ENCODE measurements around the gene ABCB8.
"Not testable (repeated sequence)": the region's sequence is repeated elsewhere in the genome, so short reads cannot be mapped to it uniquely, and the experiment has no call there.

Gene ABCB8

DNA sequence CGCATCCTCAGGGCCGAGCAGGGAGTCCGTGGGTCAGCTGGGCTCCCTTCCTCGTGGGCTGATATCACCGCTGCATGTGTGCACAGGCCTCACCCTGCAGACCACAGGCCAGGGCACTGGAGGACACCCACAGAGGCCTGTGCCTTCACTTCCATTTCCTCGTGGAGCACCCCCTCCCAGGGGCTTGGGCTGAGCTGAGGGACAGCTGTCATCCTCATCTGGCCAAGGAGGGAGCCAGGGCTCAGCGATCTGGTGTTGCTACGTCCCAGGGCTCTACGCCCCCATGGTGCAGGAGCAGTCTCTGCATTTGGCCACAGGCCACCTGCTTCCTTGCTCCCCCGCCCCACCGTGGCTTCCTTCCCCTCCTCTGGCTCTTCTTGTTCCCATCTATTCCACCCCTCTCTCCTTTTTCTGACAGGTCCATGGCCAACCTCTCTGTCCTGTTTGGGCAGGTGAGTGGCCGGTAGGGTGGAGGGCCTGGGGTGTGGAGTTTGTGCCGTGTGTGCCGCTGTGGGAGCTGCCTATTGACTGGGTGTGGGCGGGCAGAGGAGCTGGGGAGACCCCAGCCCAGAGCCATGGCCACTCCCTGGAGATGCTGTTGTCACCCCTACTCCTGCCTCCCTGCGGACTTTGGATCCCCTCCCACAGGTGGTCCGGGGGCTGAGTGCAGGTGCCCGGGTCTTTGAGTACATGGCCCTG lies 11.7 kb downstream of the ABCB8 start:
- H3K9me3 ChIP-seq (ENCODE audit: low read length): no peaks in the 10 kb centered on the region
- peaks cover 41% of the 10 kb centered on the region for H3K36me3 ChIP-seq (ENCODE audit: insufficient read depth, low read length)
- no peak overlapping the region for H3K9ac ChIP-seq (ENCODE audit: low read length)
- no peak overlapping the region for H3K27ac ChIP-seq (ENCODE audit: low read depth, low read length)
- no peaks in the 10 kb centered on the region for H3K27me3 ChIP-seq (ENCODE audit: control insufficient read depth in 1 of 2, insufficient read depth in 2 of 2, low read length in 2 of 2)
- H3K4me3 ChIP-seq (ENCODE audit: low read depth in 1 of 2, low read length in 2 of 2): no peak overlapping the region
- peaks cover 6% of the 10 kb centered on the region for H3K4me1 ChIP-seq (ENCODE audit: insufficient read depth, low read length)

DNA sequence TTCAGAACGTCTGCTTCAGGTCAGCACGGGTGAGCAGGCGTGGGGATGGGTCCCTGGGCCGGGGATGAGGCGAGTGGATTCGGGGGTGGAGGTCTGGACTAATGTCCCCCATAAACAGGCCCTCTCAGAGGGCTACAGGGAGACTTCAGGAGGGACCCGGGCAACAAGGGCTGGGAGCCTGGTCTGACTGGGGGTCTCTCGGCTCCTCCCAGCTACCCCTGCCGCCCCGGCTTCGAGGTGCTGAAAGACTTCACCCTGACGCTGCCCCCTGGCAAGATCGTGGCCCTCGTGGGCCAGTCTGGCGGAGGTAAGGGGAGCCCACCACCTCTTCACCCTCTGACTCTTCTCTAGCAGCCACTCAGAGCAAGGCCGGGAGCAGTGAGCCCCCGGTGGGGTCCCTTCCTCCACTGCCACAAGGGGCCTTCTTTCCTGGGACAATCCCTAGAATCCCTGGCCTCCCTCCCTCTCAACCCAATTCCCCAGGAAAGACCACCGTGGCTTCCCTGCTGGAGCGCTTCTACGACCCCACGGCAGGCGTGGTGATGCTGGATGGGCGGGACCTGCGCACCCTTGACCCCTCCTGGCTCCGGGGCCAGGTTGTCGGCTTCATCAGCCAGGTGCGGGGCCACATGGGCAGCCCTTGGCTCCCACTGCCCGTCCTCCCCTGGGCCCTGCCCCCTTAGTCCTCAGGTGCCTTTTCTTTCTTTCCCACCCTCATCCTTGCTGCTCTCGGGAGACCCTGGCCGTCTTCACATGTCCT lies 12.5 kb downstream of the ABCB8 start:
- no peaks in the 10 kb centered on the region for H3K27me3 ChIP-seq (ENCODE audit: control insufficient read depth in 1 of 2, insufficient read depth in 2 of 2, low read length in 2 of 2)
- peaks cover 41% of the 10 kb centered on the region for H3K36me3 ChIP-seq (ENCODE audit: insufficient read depth, low read length)
- peaks cover 6% of the 10 kb centered on the region for H3K4me1 ChIP-seq (ENCODE audit: insufficient read depth, low read length)
- H3K27ac ChIP-seq (ENCODE audit: low read depth, low read length): no peak overlapping the region
- H3K9ac ChIP-seq (ENCODE audit: low read length): no peak overlapping the region
- no peak overlapping the region for H3K4me3 ChIP-seq (ENCODE audit: low read depth in 1 of 2, low read length in 2 of 2)
- no peaks in the 10 kb centered on the region for H3K9me3 ChIP-seq (ENCODE audit: low read length)

DNA sequence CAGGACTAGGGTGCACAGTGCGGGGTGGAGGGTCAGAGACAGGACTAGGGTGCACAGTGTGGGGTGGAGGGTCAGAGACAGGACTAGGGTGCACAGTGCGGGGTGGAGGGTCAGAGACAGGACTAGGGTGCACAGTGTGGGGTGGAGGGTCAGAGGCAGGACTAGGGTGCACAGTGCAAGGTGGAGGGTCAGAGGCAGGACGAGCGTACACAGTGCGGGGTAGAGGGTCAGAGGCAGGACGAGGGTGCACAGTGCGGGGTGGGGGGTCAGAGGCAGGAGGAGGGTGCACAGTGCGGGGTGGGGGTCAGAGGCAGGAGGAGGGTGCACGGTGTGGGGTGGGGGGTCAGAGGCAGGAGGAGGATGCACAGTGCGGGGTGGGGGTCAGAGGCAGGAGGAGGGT lies 15.2 kb downstream of the ABCB8 start:
- not testable (repeated sequence) for H3K4me3 ChIP-seq (ENCODE audit: low read depth in 1 of 2, low read length in 2 of 2); H3K27me3 ChIP-seq (ENCODE audit: control insufficient read depth in 1 of 2, insufficient read depth in 2 of 2, low read length in 2 of 2); H3K27ac ChIP-seq (ENCODE audit: low read depth, low read length); H3K9ac ChIP-seq (ENCODE audit: low read length); H3K9me3 ChIP-seq (ENCODE audit: low read length)
- Histone ChIP-seq H3K36me3 (ENCODE audit: insufficient read depth, low read length) (peaks cover 26% of the 10 kb centered on the region), H3K4me1 (ENCODE audit: insufficient read depth, low read length) (peaks cover 16% of the 10 kb centered on the region)

DNA sequence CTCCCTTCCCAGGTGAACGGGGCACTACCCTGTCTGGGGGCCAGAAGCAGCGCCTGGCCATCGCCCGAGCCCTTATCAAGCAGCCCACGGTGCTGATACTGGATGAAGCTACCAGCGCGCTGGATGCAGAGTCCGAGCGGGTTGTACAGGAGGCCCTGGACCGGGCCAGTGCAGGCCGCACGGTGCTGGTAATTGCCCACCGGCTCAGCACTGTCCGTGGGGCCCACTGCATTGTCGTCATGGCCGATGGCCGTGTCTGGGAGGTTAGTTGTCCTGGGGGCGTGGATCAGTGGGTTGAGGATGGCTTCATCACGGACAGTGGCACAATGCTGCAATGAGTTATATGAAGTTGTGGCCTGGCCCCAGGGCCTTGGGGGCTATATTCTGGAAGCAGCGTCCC lies 15.7 kb downstream of the ABCB8 start:
- H3K36me3 ChIP-seq (ENCODE audit: insufficient read depth, low read length): peaks cover 26% of the 10 kb centered on the region
- no peak overlapping the region for H3K9ac ChIP-seq (ENCODE audit: low read length)
- H3K27me3 ChIP-seq (ENCODE audit: control insufficient read depth in 1 of 2, insufficient read depth in 2 of 2, low read length in 2 of 2): no peaks in the 10 kb centered on the region
- no peak overlapping the region for H3K4me3 ChIP-seq (ENCODE audit: low read depth in 1 of 2, low read length in 2 of 2)
- H3K9me3 ChIP-seq (ENCODE audit: low read length): no peaks in the 10 kb centered on the region
- no peak overlapping the region for H3K27ac ChIP-seq (ENCODE audit: low read depth, low read length)
- peaks cover 11% of the 10 kb centered on the region for H3K4me1 ChIP-seq (ENCODE audit: insufficient read depth, low read length)

DNA sequence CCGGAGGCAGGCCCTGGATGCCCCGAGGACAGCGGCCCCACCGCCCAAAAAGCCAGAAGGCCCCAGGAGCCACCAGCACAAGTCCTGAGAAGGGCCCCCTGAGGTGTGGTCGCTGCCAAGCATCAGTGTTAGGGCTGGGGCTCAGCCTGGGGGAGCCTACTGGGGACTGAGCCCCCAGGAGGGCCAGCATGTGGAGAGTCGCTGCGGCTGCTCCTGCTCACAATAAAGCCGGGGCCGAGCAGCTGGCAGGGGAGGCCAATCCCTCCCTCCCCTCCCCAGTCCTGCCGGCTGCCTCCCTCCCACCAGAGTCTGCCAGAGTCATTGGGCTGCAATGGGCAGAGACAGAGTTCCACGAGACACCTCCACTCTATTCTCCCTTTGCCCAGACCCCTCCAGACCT lies 17.0 kb downstream of the ABCB8 start:
- Histone ChIP-seq H3K27me3 (ENCODE audit: control insufficient read depth in 1 of 2, insufficient read depth in 2 of 2, low read length in 2 of 2) (peaks cover 0 to 4% of the 10 kb centered on the region in 2 donors), H3K36me3 (ENCODE audit: insufficient read depth, low read length) (peaks cover 26% of the 10 kb centered on the region), H3K4me3 (ENCODE audit: low read depth in 1 of 2, low read length in 2 of 2) (no peak overlapping the region), H3K4me1 (ENCODE audit: insufficient read depth, low read length) (peaks cover 10% of the 10 kb centered on the region), H3K9me3 (ENCODE audit: low read length) (no peaks in the 10 kb centered on the region), H3K27ac (ENCODE audit: low read depth, low read length) (no peak overlapping the region), H3K9ac (ENCODE audit: low read length) (no peak overlapping the region)

DNA sequence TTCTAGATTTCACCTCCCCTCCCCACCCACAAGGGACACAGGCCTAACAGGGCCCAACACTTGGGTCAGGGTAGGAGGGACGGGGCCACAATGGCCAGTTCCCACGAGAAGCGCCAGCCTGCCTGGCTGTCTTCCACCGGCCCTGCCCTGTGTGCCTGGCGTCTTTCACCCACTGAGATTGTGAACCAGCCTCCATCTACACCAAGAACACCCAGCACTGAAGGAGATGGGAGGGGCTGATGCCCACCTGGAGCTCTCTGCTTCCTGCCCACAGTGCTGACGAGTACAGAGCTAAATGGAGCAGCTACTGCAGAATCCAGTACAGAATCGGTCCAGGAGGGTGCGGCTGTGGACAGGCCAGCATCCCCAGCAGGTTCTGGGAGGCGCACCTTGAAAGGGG lies 17.7 kb downstream of the ABCB8 start:
- H3K4me3 ChIP-seq (ENCODE audit: low read depth in 1 of 2, low read length in 2 of 2): no peak overlapping the region

DNA sequence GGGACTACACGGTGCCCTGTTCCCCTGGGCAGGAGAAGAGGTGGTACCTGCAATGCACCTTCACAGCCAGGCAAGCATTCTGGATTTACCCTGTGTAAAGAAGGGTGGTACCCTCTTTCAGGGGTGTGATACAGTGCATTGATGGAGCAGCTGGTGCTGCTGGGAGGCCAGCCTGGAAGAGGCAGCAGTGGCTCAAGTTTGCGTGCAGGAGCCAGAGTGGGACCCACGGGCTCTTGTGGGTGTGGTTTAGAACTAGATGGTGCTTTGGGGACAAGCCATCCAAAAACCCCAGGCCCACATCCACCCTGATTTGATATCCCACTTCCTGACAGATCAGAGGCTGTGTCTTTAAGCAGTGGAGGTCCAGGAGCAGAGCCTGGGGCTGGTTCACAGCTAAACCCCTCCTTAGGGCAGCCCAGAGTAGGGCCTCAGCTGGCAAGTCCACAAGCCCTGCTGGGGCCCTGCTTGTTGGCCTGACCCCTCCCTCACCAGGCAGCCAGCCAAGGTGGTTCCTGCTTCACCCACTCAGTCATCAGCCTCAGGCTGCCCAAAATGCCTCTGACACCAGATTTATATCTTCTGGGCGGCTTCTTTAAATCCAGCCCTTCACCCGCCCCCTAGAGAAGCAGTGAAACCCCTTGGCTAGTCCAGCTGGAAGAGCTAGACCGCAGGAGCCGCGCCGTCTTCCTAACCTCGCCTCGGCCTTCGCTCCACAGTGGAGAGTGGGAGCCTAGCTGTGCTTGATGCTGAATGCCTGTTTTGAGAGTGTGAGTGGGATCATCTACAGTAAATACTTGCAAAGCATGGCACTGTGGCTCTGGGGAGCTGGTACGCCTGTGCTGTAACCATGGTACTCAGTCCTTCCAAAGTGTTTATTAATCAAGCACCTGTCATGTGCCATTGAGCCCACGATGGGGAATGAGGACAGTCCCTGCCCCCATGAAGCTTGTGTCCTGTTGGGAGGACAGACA lies 18.6 kb downstream of the ABCB8 start:
- peaks cover 22% of the 10 kb centered on the region for H3K36me3 ChIP-seq (ENCODE audit: insufficient read depth, low read length)
- H3K9me3 ChIP-seq (ENCODE audit: low read length): no peaks in the 10 kb centered on the region
- peaks cover 10% of the 10 kb centered on the region for H3K4me1 ChIP-seq (ENCODE audit: insufficient read depth, low read length)
- H3K4me3 ChIP-seq (ENCODE audit: low read depth in 1 of 2, low read length in 2 of 2): no peak overlapping the region
- peaks cover 0 to 6% of the 10 kb centered on the region in 2 donors for H3K27me3 ChIP-seq (ENCODE audit: control insufficient read depth in 1 of 2, insufficient read depth in 2 of 2, low read length in 2 of 2)
- H3K27ac ChIP-seq (ENCODE audit: low read depth, low read length): no peak overlapping the region
- H3K9ac ChIP-seq (ENCODE audit: low read length): no peak overlapping the region

More for the DNA sequence above, 17.7 kb downstream of the ABCB8 start:
- H3K9me3 ChIP-seq (ENCODE audit: low read length): no peaks in the 10 kb centered on the region
- H3K27ac ChIP-seq (ENCODE audit: low read depth, low read length): no peak overlapping the region
- H3K4me1 ChIP-seq (ENCODE audit: insufficient read depth, low read length): peaks cover 10% of the 10 kb centered on the region
- no peak overlapping the region for H3K9ac ChIP-seq (ENCODE audit: low read length)
- peaks cover 0 to 6% of the 10 kb centered on the region in 2 donors for H3K27me3 ChIP-seq (ENCODE audit: control insufficient read depth in 1 of 2, insufficient read depth in 2 of 2, low read length in 2 of 2)
- H3K36me3 ChIP-seq (ENCODE audit: insufficient read depth, low read length): peaks cover 26% of the 10 kb centered on the region

DNA sequence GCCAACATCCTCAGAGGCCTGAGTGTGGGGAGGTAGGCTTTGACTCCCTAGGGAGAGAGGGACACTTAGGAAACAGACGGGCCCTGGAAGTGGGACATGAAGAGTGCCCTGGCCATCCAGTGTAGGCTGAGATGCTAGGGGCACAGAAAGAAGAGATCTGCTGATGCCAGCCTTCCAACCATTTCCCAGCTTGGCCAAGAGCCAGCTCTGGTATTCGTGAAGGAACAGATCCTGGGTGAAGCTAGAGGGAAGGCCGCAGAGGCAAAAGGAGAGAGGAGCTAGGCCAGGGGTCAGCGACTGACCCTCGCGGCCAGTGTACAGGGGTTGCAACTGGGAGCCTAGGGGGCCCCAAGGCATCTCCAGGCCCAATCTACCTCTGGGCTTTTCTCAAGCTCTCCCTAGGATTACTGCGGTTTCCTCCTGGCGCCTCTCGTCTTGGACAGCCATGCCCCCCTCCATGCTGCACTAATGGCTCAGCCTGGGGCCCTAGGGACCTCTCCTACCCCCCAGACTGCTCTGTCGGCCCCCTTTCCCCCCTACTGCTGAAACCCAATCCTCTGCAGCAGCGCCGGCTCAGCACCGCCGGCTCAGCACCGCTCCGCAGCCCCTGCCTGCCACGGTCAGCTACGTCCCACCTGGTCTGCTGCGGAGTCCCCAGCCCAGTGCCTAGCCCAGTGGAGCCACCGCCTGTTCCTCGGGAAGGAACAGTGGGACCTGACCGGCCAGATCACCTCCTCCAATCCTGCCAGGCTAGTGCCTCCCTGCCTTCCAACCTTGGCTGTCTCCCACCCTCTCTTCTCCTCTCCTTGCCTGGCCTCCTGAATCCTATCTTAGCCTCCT lies 19.9 kb downstream of the ABCB8 start, which contains the start of gene ASIC3:
Gene ASIC3, plus strand, starts transcription at position 556 of the 840 bp plus-strand sequence. CDS start 355 bp downstream, outside the sequence.
- Histone ChIP-seq H3K27me3 (ENCODE audit: control insufficient read depth in 1 of 2, insufficient read depth in 2 of 2, low read length in 2 of 2) (peaks cover 0 to 6% of the 10 kb centered on the region in 2 donors), H3K4me1 (ENCODE audit: insufficient read depth, low read length) (peaks cover 10% of the 10 kb centered on the region), H3K9me3 (ENCODE audit: low read length) (no peaks in the 10 kb centered on the region), H3K9ac (ENCODE audit: low read length) (no peak within 1 kb of the TSS), H3K4me3 (ENCODE audit: low read depth in 1 of 2, low read length in 2 of 2) (no peak within 1 kb of the TSS), H3K27ac (ENCODE audit: low read depth, low read length) (no peak within 1 kb of the TSS), H3K36me3 (ENCODE audit: insufficient read depth, low read length) (peaks cover 10% of the 10 kb centered on the region)

DNA sequence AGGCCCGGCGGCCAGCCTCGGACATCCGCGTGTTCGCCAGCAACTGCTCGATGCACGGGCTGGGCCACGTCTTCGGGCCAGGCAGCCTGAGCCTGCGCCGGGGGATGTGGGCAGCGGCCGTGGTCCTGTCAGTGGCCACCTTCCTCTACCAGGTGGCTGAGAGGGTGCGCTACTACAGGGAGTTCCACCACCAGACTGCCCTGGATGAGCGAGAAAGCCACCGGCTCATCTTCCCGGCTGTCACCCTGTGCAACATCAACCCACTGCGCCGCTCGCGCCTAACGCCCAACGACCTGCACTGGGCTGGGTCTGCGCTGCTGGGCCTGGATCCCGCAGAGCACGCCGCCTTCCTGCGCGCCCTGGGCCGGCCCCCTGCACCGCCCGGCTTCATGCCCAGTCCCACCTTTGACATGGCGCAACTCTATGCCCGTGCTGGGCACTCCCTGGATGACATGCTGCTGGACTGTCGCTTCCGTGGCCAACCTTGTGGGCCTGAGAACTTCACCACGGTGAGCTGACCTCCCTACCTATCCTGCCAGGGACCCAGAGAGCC lies 20.7 kb downstream of the ABCB8 start:
- Histone ChIP-seq H3K4me1 (ENCODE audit: insufficient read depth, low read length) (peaks cover 10% of the 10 kb centered on the region), H3K36me3 (ENCODE audit: insufficient read depth, low read length) (peaks cover 9% of the 10 kb centered on the region), H3K27me3 (ENCODE audit: control insufficient read depth in 1 of 2, insufficient read depth in 2 of 2, low read length in 2 of 2) (peaks cover 0 to 6% of the 10 kb centered on the region in 2 donors), H3K4me3 (ENCODE audit: low read depth in 1 of 2, low read length in 2 of 2) (no peak overlapping the region), H3K27ac (ENCODE audit: low read depth, low read length) (no peak overlapping the region), H3K9ac (ENCODE audit: low read length) (no peak overlapping the region), H3K9me3 (ENCODE audit: low read length) (no peaks in the 10 kb centered on the region)

DNA sequence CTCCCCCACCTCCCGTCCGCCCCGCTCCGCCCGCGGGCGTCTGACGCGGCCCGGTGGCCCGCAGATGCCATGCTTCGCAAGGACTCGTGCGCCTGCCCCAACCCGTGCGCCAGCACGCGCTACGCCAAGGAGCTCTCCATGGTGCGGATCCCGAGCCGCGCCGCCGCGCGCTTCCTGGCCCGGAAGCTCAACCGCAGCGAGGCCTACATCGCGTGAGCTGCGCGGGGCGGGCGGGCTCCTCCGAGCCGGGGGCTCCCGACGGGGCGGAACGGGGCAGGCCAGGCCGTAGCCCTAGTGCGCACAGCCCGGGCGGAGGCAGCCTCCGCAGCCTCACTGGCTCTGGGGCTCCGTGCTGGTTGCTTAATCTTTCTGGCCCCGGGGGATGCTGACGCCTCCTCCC lies 22.9 kb downstream of the ABCB8 start:
- Histone ChIP-seq H3K4me1 (ENCODE audit: insufficient read depth, low read length) (peaks cover 10% of the 10 kb centered on the region), H3K9me3 (ENCODE audit: low read length) (no peaks in the 10 kb centered on the region), H3K4me3 (ENCODE audit: low read depth in 1 of 2, low read length in 2 of 2) (no peak overlapping the region), H3K27ac (ENCODE audit: low read depth, low read length) (no peak overlapping the region), H3K36me3 (ENCODE audit: insufficient read depth, low read length) (no peaks in the 10 kb centered on the region), H3K27me3 (ENCODE audit: control insufficient read depth in 1 of 2, insufficient read depth in 2 of 2, low read length in 2 of 2) (peaks cover 0 to 6% of the 10 kb centered on the region in 2 donors), H3K9ac (ENCODE audit: low read length) (no peak overlapping the region)
